K562 (cell line): ENCODE data around the gene RPAP2. TPM values are rescaled to one million over a fixed set of nuclear protein-coding genes. Genes with fewer than 3 reads are reported as not detected.

Experiments
- CBFA2T2 ChIP-seq: fragments of 450-650 bp; conservative IDR thresholded peaks from 2 replicates; pipeline ENCODE4 v1.6.1; 2017; ENCODE audit warnings: mild to moderate bottlenecking
- CBX5 ChIP-seq: IDR thresholded peaks from 2 replicates; pipeline ENCODE4 v1.6.1; 2014; ENCODE audit warnings: low read depth, borderline replicate concordance
- E2F3 ChIP-seq: fragments of 250-450 bp; sonication (Bioruptor Pico); IDR thresholded peaks from 2 replicates; pipeline ENCODE4 v1.4.0; 2020; ENCODE audit warnings: mild to moderate bottlenecking
- EGR1 ChIP-seq: fragments of 450-650 bp; conservative IDR thresholded peaks from 2 replicates; pipeline ENCODE4 v1.6.1; 2017; ENCODE audit warnings: mild to moderate bottlenecking
- ESRRB ChIP-seq: fragments of 250-450 bp; sonication (Bioruptor Pico); IDR thresholded peaks from 2 replicates; pipeline ENCODE4 v1.5.0; 2020; ENCODE audit warnings: mild to moderate bottlenecking, moderate library complexity, borderline replicate concordance
- GATAD2B ChIP-seq: fragments of 450-650 bp; IDR thresholded peaks from 2 replicates; pipeline ENCODE4 v1.6.1; 2017; ENCODE audit warnings: mild to moderate bottlenecking, borderline replicate concordance
- HMG20A ChIP-seq: fragments of 450-650 bp; formaldehyde crosslinking; conservative IDR thresholded peaks from 2 replicates; pipeline ENCODE4 v1.4.0; 2020; ENCODE audit warnings: mild to moderate bottlenecking, mixed read lengths
- LARP7 ChIP-seq: fragments of 450-650 bp; IDR thresholded peaks from 2 replicates; pipeline ENCODE4 v1.6.1; 2016
- NELFE ChIP-seq: IDR thresholded peaks from 2 replicates; pipeline ENCODE4 v1.6.1; 2011; ENCODE audit warnings: mild to moderate bottlenecking; ENCODE audit not compliant: insufficient read depth, insufficient read length
- NFE2L1 ChIP-seq: fragments of 450-650 bp; IDR thresholded peaks from 2 replicates; pipeline ENCODE4 v1.6.1; 2016; ENCODE audit warnings: missing genetic modification characterization, low read depth, mild to moderate bottlenecking, missing compliant biosample characterization, moderate library complexity, borderline replicate concordance
- NR3C1 ChIP-seq: sonication (generic); formaldehyde crosslinking; IDR thresholded peaks from 2 replicates; pipeline ENCODE4 v1.8.1; 2022; ENCODE audit warnings: missing genetic modification reagents
- PURB ChIP-seq: sonication (generic); formaldehyde crosslinking; IDR thresholded peaks from 2 replicates; pipeline ENCODE4 v1.9.0; 2021; ENCODE audit warnings: low read depth, mild to moderate bottlenecking, missing genetic modification reagents
- RFX1 ChIP-seq: fragments of 450-650 bp; IDR thresholded peaks from 2 replicates; pipeline ENCODE4 v1.6.1; 2016; ENCODE audit warnings: mild to moderate bottlenecking, moderate library complexity
- SMAD1 ChIP-seq: fragments of 150-350 bp; IDR thresholded peaks from 2 replicates; pipeline ENCODE4 v1.6.1; 2014; ENCODE audit warnings: low read length, low read depth; ENCODE audit not compliant: partially characterized antibody
- SP1 ChIP-seq: sonication (generic); formaldehyde crosslinking; IDR thresholded peaks from 2 replicates; pipeline ENCODE4 v1.8.1; 2022; ENCODE audit warnings: mild to moderate bottlenecking, missing genetic modification reagents
- TBL1XR1 ChIP-seq, 2 experiments: IDR thresholded peaks; 2 replicates each; pipeline ENCODE4 v1.6.1; 2012; ENCODE audit warnings: improper control_type of control experiment in 2 of 2, low read length in 2 of 2, mild to moderate bottlenecking in 1 of 2
- U2AF1 ChIP-seq: fragments of 200-400 bp; formaldehyde crosslinking; optimal IDR thresholded peaks from 2 replicates; pipeline ENCODE3; 2017; ENCODE audit warnings: mild to moderate bottlenecking, low read depth, low read length, moderate library complexity
- ZFPM2 ChIP-seq: fragments of 250-450 bp; sonication (Bioruptor Pico); IDR thresholded peaks from 2 replicates; pipeline ENCODE4 v1.5.1; 2022; ENCODE audit warnings: mild to moderate bottlenecking
- ZNF165 ChIP-seq: fragments of 250-450 bp; sonication (Bioruptor Pico); IDR thresholded peaks from 2 replicates; pipeline ENCODE4 v1.4.0; 2020; ENCODE audit warnings: borderline replicate concordance
- polyA plus RNA-seq, 8 experiments: library from polyadenylated mRNA; depleted of rRNA in 4 of 8; stranded (reverse) in 5 of 8; unstranded in 3 of 8; fragments of >200 nt; fragmentation: Nextera tagmentation in 2 of 8; fragmentation: Illumina TruSeq in 1 of 8; extraction: Ambion mirVana in 2 of 8; extraction: Trizol in 1 of 8; gene quantifications; 2 replicates each; pipeline versions ENCODE4 v1.2.1 to v1.2.3, GENCODE V29; 2011 to 2014; ENCODE audit warnings: inconsistent platforms in 1 of 8, missing spikeins in 1 of 8
- total RNA-seq, 7 experiments: library from RNA; depleted of rRNA in 6 of 7; stranded (reverse); fragments of >200 nt in 6 of 7; fragmentation: Illumina TruSeq in 2 of 7; extraction: Trizol in 2 of 7; gene quantifications; 2 replicates each; pipeline versions ENCODE4 v1.2.1 to v1.2.3, GENCODE V29; 2011 to 2021; ENCODE audit warnings: low replicate concordance in 1 of 7
- TF ChIP-seq, protein P1 (sequence below): fragments of 150-350 bp; IDR thresholded peaks from 2 replicates; pipeline ENCODE4 v1.6.1; 2014; ENCODE audit warnings: low read depth, mild to moderate bottlenecking, low read length, borderline replicate concordance
- TF ChIP-seq, protein P2 (sequence below): fragments of 250-450 bp; sonication (Bioruptor Pico); IDR thresholded peaks from 2 replicates; pipeline ENCODE4 v1.9.0; 2021; ENCODE audit warnings: mild to moderate bottlenecking
- TF ChIP-seq, protein P3 (sequence below), 2 experiments: fragments of 200-800 bp in 1 of 2; sonication (Bioruptor generic) in 1 of 2; sonication (generic) in 1 of 2; formaldehyde crosslinking in 1 of 2; IDR thresholded peaks in 1 of 2; conservative IDR thresholded peaks in 1 of 2; 2 replicates each; pipeline versions ENCODE4 v1.5.0 to v1.6.1; 2016 to 2020; ENCODE audit warnings: missing compliant biosample characterization in 1 of 2, missing genetic modification characterization in 1 of 2, missing genetic modification reagents in 1 of 2
- TF ChIP-seq, protein P4 (sequence below): fragments of 250-450 bp; sonication (Bioruptor Pico); IDR thresholded peaks from 2 replicates; pipeline ENCODE4 v1.8.0; 2022; ENCODE audit warnings: moderate library complexity, mild to moderate bottlenecking, inconsistent platforms

The RPAP2 gene
- total and polyA plus RNA-seq, 9 of the 15 experiments (the other 6 are each of a cell fraction or from before 2014, with no cell fraction given): 6.2 to 41.7 (median 28.7) TPM

DNA sequence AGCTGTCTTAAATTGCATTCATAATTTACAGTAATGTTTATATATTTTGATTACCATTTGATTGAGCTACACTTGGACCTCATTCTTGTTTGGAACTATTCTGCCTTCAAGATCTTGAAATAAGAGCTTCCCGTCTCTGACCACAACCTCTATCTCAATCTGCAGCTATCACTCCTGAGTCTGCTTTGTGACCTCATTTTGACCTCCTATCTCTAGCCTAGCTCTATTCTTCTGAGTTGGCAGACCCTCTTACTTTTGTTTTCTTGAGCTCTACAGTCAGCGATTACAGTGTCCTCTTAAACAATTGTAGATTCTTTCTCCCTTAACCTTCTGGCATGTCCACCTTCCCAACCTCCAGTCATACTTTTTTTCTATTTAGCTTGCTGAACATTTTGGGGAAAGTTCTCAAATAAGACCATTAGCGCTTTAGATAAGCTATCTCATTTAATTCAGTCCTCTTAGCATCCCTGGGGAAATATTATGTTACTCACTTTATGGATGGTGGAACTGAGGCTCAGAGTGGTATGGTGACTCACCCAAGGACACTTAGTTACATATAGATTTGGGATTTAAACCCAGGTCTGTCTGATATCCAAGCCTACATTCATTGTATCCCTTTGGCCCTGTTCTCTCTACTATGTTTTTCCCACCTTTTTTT, 19.1 kb downstream of the RPAP2 start (continued):
- TF ChIP-seq SMAD1: no peak
- no peak for TF ChIP-seq ZFPM2 (CRISPR knock-in tag)
- TF ChIP-seq, protein P1, sequence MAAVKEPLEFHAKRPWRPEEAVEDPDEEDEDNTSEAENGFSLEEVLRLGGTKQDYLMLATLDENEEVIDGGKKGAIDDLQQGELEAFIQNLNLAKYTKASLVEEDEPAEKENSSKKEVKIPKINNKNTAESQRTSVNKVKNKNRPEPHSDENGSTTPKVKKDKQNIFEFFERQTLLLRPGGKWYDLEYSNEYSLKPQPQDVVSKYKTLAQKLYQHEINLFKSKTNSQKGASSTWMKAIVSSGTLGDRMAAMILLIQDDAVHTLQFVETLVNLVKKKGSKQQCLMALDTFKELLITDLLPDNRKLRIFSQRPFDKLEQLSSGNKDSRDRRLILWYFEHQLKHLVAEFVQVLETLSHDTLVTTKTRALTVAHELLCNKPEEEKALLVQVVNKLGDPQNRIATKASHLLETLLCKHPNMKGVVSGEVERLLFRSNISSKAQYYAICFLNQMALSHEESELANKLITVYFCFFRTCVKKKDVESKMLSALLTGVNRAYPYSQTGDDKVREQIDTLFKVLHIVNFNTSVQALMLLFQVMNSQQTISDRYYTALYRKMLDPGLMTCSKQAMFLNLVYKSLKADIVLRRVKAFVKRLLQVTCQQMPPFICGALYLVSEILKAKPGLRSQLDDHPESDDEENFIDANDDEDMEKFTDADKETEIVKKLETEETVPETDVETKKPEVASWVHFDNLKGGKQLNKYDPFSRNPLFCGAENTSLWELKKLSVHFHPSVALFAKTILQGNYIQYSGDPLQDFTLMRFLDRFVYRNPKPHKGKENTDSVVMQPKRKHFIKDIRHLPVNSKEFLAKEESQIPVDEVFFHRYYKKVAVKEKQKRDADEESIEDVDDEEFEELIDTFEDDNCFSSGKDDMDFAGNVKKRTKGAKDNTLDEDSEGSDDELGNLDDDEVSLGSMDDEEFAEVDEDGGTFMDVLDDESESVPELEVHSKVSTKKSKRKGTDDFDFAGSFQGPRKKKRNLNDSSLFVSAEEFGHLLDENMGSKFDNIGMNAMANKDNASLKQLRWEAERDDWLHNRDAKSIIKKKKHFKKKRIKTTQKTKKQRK: no peak
- no peak for TF ChIP-seq PURB (CRISPR knock-in tag)
- TF ChIP-seq ESRRB (CRISPR knock-in tag): no peak
- TF ChIP-seq CBX5: no peak
- TF ChIP-seq EGR1: no peak
- 0 out of 2 replicates have a peak, but pooled peaks have one; percentile 6 for TF ChIP-seq RFX1
- no peak for TF ChIP-seq NFE2L1
- no peak for TF ChIP-seq LARP7
- 0 out of 2 replicates have a peak, but pooled peaks have one; percentile 20 for TF ChIP-seq GATAD2B
- TF ChIP-seq SP1 (CRISPR knock-in tag): 0 out of 2 replicates have a peak, but pooled peaks have one; percentile 27
- TF ChIP-seq, protein P2, sequence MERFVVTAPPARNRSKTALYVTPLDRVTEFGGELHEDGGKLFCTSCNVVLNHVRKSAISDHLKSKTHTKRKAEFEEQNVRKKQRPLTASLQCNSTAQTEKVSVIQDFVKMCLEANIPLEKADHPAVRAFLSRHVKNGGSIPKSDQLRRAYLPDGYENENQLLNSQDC (CRISPR knock-in tag): no peak
- TF ChIP-seq, protein P3, sequence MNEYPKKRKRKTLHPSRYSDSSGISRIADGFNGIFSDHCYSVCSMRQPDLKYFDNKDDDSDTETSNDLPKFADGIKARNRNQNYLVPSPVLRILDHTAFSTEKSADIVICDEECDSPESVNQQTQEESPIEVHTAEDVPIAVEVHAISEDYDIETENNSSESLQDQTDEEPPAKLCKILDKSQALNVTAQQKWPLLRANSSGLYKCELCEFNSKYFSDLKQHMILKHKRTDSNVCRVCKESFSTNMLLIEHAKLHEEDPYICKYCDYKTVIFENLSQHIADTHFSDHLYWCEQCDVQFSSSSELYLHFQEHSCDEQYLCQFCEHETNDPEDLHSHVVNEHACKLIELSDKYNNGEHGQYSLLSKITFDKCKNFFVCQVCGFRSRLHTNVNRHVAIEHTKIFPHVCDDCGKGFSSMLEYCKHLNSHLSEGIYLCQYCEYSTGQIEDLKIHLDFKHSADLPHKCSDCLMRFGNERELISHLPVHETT (CRISPR knock-in tag; conservative IDR thresholded peaks at IDR 0.05 in 1 of 2, IDR thresholded peaks at IDR 0.05 in 1 of 2): no peak
- TF ChIP-seq NELFE: no peak
- TF ChIP-seq HMG20A (CRISPR knock-in tag): no peak
- no peak for TF ChIP-seq U2AF1
- TF ChIP-seq E2F3 (CRISPR knock-in tag): no peak
- TF ChIP-seq NR3C1: no peak
- TF ChIP-seq TBL1XR1 (IDR thresholded peaks at IDR 0.05; ENCODE audit: low read length in 2 of 2): peak in 1 of 2 experiments; percentile 74; a peak in 1 of 4 replicates
- TF ChIP-seq, protein P4, sequence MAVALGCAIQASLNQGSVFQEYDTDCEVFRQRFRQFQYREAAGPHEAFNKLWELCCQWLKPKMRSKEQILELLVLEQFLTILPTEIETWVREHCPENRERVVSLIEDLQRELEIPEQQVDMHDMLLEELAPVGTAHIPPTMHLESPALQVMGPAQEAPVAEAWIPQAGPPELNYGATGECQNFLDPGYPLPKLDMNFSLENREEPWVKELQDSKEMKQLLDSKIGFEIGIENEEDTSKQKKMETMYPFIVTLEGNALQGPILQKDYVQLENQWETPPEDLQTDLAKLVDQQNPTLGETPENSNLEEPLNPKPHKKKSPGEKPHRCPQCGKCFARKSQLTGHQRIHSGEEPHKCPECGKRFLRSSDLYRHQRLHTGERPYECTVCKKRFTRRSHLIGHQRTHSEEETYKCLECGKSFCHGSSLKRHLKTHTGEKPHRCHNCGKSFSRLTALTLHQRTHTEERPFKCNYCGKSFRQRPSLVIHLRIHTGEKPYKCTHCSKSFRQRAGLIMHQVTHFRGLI (CRISPR knock-in tag): no peak
- TF ChIP-seq ZNF165 (CRISPR knock-in tag): no peak
- peak; percentile 84 for TF ChIP-seq CBFA2T2
